DND-41 (cell line): ENCODE data around the gene FHIT.
"Not testable (repeated sequence)": the region's sequence is repeated elsewhere in the genome, so short reads cannot be mapped to it uniquely, and the experiment has no call there.

Source experiments
- ATAC-seq: fragments of 200-7000 bp; cut with Tn5 transposase; 3 replicates; pipeline ENCODE4 v1.9.1; 2021; ENCODE audit warnings: low read depth; ENCODE audit not compliant: insufficient read depth
- DNase-seq: peaks from one replicate; pipeline ENCODE4 v3.0.0-alpha.2; 2020
- H2AFZ ChIP-seq: 2 replicates; pipeline ENCODE4 v1.6.0; 2012; ENCODE audit warnings: low read depth, low read length
- H3K27ac ChIP-seq: 2 replicates; pipeline ENCODE4 v1.5.1; 2012; ENCODE audit warnings: low read length, inconsistent platforms
- H3K27me3 ChIP-seq: fragments of 200-600 bp; sonication (generic); 2 replicates; pipeline ENCODE4 v1.6.0; 2012; ENCODE audit warnings: low read length, mild to moderate bottlenecking, inconsistent platforms; ENCODE audit not compliant: insufficient read depth, poor library complexity
- H3K36me3 ChIP-seq: 2 replicates; pipeline ENCODE4 v1.5.1; 2012; ENCODE audit warnings: low read length, inconsistent platforms; ENCODE audit not compliant: insufficient read depth
- H3K4me1 ChIP-seq: 2 replicates; pipeline ENCODE4 v1.5.1; 2012; ENCODE audit warnings: mild to moderate bottlenecking, low read length; ENCODE audit not compliant: insufficient read depth
- H3K4me2 ChIP-seq: 2 replicates; pipeline ENCODE4 v1.6.0; 2012; ENCODE audit warnings: mild to moderate bottlenecking, moderate library complexity, low read length, inconsistent platforms; ENCODE audit not compliant: insufficient read depth
- H3K4me3 ChIP-seq, 2 experiments: fragments of 200-600 bp in 1 of 2; shearing (Covaris generic) in 1 of 2; 2 replicates each; pipeline ENCODE4 v1.5.1; 2012 to 2016; ENCODE audit warnings: inconsistent platforms in 2 of 2, low read length in 2 of 2, mild to moderate bottlenecking in 2 of 2, low read depth in 1 of 2, moderate library complexity in 1 of 2
- H3K79me2 ChIP-seq: 2 replicates; pipeline ENCODE4 v1.6.0; 2012; ENCODE audit warnings: low read length, inconsistent platforms; ENCODE audit not compliant: insufficient read depth
- H3K9ac ChIP-seq: 2 replicates; pipeline ENCODE4 v1.6.0; 2012; ENCODE audit warnings: low read depth, mild to moderate bottlenecking, inconsistent platforms, low read length, moderate library complexity
- H3K9me3 ChIP-seq: 2 replicates; pipeline ENCODE4 v1.5.1; 2012; ENCODE audit warnings: low read length, moderate library complexity, mild to moderate bottlenecking, inconsistent platforms; ENCODE audit not compliant: insufficient read depth, severe bottlenecking
- H4K20me1 ChIP-seq: 2 replicates; pipeline ENCODE4 v1.6.0; 2012; ENCODE audit warnings: low read length; ENCODE audit not compliant: insufficient read depth
- EZH2 ChIP-seq: IDR thresholded peaks from 3 replicates; pipeline ENCODE4 v1.6.1; 2012; ENCODE audit warnings: borderline replicate concordance, low read depth, mild to moderate bottlenecking, moderate library complexity, low read length, inconsistent platforms; ENCODE audit not compliant: severe bottlenecking
- TF ChIP-seq, protein P1 (sequence below): IDR thresholded peaks from 2 replicates; pipeline ENCODE4 v1.5.1; 2012; ENCODE audit warnings: borderline replicate concordance, low read length, moderate library complexity, mild to moderate bottlenecking; ENCODE audit not compliant: poor library complexity, severe bottlenecking; ENCODE audit errors: extremely low read depth

Gene FHIT

DNA sequence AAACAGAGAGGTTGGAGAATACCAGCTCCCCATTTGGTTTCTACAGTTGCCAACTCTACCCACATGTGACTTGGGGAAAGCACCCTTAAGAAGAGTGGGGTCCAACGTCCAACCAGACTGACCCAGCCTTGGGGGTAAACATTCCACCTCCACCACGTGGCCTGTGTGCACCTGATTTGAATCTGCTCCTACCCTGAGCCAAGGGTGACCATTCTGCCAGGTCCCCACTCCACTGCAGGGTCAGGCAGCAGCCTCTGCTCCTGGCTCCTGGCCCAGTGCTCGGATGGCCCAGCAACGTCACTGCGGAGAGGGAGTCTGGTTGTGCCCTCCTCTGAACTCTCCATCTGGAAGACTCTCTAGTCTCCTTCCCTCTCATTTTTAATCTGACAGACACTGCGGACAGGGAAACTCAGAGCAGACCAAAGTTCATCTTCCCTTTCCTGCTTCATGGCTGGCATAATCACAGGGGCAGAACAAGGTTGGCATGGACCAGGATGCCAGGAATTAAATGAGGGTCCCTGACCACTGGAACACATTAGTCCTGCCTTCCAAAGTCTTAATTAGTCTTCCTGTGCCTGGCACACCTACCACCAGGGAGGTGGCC is 29.4 kb downstream of the FHIT start:
- no peak for ATAC-seq
- no peaks in the 10 kb centered on the region for H3K27me3 ChIP-seq
- no peaks in the 10 kb centered on the region for H4K20me1 ChIP-seq

DNA sequence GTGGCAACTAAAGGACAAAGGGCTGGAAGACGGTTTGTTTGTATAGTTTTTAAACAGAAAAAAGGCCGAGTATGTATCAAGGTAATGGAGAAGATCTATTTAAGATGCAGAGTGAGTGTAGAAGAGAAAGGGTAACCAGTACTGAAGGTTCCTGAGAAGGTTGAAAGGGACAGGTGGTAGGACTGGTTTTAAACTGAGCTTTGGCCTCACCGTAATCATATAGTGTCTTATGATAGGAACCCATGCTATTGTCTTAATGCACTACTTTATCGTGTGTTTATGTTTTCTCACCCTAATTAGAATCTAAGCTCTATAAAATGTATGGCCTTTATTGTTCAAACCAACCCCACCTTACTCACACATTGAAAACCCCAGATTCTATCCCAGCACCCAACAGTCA is 32.7 kb downstream of the FHIT start:
- DNase-seq (no peak), ATAC-seq (no peak)
- Histone ChIP-seq H3K79me2 (no peaks in the 10 kb centered on the region), H3K9me3 (no peaks in the 10 kb centered on the region), H2AFZ (no peak overlapping the region), H3K27ac (no peak overlapping the region), H3K4me1 (no peaks in the 10 kb centered on the region), H3K4me3 (no peak overlapping the region), H3K9ac (no peak overlapping the region), H3K27me3 (no peaks in the 10 kb centered on the region), H4K20me1 (no peaks in the 10 kb centered on the region), H3K4me2 (no peak overlapping the region), H3K36me3 (no peaks in the 10 kb centered on the region)
- TF ChIP-seq EZH2: no peak
- TF ChIP-seq, protein P1, sequence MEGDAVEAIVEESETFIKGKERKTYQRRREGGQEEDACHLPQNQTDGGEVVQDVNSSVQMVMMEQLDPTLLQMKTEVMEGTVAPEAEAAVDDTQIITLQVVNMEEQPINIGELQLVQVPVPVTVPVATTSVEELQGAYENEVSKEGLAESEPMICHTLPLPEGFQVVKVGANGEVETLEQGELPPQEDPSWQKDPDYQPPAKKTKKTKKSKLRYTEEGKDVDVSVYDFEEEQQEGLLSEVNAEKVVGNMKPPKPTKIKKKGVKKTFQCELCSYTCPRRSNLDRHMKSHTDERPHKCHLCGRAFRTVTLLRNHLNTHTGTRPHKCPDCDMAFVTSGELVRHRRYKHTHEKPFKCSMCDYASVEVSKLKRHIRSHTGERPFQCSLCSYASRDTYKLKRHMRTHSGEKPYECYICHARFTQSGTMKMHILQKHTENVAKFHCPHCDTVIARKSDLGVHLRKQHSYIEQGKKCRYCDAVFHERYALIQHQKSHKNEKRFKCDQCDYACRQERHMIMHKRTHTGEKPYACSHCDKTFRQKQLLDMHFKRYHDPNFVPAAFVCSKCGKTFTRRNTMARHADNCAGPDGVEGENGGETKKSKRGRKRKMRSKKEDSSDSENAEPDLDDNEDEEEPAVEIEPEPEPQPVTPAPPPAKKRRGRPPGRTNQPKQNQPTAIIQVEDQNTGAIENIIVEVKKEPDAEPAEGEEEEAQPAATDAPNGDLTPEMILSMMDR: no peak

More for the DNA sequence above, 29.4 kb downstream of the FHIT start:
- Histone ChIP-seq H3K4me2 (no peak overlapping the region), H3K79me2 (no peaks in the 10 kb centered on the region), H3K27ac (no peak overlapping the region), H2AFZ (no peak overlapping the region), H3K9ac (no peak overlapping the region), H3K36me3 (no peaks in the 10 kb centered on the region), H3K4me3 (no peak overlapping the region), H3K4me1 (no peaks in the 10 kb centered on the region), H3K9me3 (no peaks in the 10 kb centered on the region)
- TF ChIP-seq, protein P1: no peak
- no peak for TF ChIP-seq EZH2
- no peak for DNase-seq

DNA sequence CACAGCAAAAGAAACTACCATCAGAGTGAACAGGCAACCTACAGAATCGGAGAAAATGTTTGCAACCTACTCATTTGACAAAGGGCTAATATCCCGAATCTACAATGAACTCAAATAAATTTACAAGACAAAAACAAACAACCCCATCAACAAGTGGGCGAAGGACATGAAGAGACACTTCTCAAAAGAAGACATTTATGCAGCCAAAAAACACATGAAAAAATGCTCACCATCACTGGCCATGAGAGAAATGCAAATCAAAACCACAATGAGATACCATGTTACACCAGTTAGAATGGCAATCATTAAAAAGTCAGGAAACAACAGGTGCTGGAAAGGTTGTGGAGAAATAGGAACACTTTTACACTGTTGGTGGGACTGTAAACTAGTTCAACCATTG is 35.1 kb downstream of the FHIT start:
- H3K4me3 ChIP-seq, DNase-seq, H3K9me3 ChIP-seq, H4K20me1 ChIP-seq, H3K36me3 ChIP-seq, H3K27me3 ChIP-seq, H3K4me1 ChIP-seq, H3K4me2 ChIP-seq, H3K27ac ChIP-seq, ATAC-seq, H2AFZ ChIP-seq, H3K9ac ChIP-seq, H3K79me2 ChIP-seq: not testable (repeated sequence)

DNA sequence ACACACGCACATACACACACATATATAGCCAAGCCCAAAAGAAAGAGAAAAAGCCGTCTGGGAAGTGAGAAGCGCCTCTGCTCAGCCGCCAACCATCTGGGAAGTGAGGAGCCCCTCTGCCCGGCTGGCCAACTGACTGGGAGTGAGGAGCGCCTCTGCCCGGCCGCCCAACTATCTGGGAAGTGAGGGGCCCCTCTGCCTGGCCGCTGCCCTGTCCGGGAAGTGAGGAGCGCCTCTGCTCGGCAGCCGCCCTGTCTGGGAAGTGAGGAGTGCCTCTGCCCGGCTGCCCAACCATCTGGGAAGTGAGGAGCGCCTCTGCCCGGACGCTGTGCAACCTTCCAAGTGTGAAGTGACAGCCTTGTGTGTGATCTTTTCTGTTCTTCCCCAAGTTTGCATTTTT is 49.2 kb downstream of the FHIT start:
- no peaks in the 10 kb centered on the region for H3K27me3 ChIP-seq
- no peak overlapping the region for H3K4me2 ChIP-seq
- no peak overlapping the region for H3K4me3 ChIP-seq
- no peaks in the 10 kb centered on the region for H4K20me1 ChIP-seq
- no peak overlapping the region for H3K9ac ChIP-seq
- TF ChIP-seq EZH2: no peak
- TF ChIP-seq, protein P1: no peak
- no peaks in the 10 kb centered on the region for H3K9me3 ChIP-seq
- ATAC-seq (no peak), DNase-seq (no peak)
- no peaks in the 10 kb centered on the region for H3K36me3 ChIP-seq
- H3K79me2 ChIP-seq: no peaks in the 10 kb centered on the region
- no peak overlapping the region for H2AFZ ChIP-seq
- H3K27ac ChIP-seq: no peak overlapping the region
- H3K4me1 ChIP-seq: no peaks in the 10 kb centered on the region
